Glomerular visceral epithelial cell (primary cell): ENCODE data around the gene NDOR1.
A peak's percentile ranks its signal among the peaks of the same experiment; 100 is the strongest.

ENCODE experiments used
- DNase-seq: peaks from one replicate; pipeline ENCODE4 v3.0.0-alpha.2; 2016; ENCODE audit errors: extremely low spot score

The NDOR1 gene

DNA sequence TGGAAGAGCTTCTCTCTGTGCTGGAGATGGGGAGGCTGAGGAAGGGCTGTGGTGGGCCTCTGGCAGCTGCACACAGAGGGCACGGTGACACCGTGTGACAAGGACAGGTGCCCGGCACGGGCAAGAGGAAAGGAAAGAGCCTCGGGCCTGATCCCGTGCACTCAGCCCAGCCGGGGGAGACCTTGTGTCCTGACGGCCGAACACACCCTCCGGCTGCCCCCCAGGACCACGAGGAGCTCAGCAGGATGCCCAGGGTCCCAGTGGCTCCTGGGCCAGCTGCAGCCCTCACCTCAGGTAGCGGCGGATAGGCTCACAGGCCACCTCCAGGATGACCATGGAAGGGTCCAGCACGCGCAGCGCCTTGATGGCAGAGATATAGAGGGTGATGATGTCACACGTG lies 22.7 kb upstream of the NDOR1 start:
- DNase-seq: no peak

DNA sequence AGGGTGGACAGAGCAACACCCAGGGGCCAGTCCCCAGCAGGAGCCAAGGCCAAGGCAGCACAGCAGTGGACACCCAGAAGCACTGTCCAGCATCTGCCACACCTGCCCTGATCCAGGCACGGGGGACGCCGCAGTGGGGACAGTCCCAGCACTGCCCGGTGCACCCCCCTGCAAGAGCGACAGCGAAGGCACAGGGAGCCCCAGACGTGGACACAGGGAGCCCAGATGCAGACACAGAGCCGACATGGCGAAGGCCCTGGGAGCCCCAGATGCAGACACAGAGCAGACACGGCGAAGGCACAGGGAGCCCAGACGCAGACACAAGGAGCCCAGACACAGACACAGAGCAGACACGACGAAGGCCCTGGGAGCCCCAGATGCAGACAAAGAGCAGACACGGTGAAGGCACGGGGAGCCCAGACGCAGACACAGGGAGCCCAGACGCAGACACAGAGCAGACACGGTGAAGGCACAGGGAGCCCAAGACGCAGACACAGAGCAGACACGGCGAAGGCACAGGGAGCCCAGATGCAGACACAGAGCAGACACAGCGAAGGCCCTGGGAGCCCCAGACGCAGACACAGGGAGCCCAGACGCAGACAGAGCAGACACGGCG lies 21.4 kb upstream of the NDOR1 start:
- no peak for DNase-seq

DNA sequence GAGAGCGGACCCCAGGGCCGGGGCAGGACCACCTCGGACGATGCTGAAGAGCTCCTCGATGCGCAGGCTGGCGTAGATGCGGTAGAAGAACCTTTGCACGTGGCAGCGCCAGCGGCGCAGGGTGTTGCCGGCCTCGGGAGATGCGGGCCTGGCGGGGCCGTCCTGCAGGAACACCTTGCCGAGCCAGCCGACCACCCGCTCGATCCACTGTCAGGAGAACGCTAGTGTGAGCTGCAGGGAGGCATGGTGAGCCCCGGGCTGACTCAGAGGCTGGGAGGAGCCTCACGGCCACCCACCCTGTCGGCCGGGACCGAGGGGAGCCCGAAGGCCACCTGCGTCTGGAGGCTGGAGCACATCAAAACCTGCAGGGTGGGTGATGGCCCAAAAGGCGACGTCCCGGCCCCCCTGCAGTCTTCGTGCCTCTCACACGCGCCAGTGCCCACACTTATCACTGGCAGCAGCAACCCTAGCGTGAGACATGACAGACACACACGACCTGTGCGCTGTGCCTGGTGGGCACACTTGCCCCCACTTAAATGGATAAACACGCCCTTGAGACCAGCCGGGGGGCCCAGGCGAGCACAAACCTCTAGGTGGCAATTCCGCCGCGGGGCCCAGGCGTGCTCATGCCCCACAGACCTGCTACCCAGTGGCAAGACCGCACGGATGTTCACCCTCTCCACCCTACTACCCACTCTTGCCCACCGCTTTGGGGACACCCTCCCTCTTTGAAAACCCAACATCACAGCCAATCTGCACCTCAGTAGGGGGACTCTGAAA lies 20.4 kb upstream of the NDOR1 start:
- no peak for DNase-seq

DNA sequence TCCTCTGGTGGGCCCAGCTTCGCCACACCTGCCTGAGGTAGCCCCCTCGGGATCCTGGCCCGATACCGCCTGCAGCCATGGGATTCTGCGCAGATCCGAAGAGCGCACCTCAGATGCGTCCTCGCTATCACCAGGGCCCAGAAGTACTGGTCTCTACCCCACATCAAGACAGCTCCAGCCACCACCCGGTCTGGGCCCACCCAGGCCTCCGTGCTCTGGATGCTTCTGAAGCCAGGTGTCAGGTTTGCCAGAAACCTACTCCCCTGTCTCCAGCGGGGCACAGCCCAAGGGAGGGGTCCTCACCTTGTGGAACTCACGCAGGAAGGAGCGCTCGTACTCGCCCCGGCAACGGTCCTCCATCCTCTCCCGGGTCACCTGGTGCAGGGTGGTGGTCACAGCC lies 19.6 kb upstream of the NDOR1 start:
- DNase-seq: no peak

DNA sequence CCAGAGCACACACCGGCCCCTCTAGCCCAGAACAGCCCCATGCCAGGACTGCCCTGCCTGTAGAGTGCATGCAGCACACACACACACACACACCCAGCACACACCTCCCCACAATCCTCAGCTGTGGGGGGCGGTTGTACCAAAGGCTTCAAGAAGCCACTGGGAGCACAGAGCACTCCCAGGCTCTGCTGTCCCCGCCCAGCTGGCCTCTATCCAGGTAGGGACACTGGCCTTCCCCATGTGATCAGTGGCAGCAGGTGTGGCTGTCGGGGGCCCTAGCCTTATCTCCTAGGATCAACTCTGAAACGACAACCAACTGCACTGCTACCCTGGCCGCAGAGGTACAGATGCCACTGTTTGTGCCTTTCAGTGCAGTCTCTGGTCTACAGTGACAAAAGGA lies 19.1 kb upstream of the NDOR1 start:
- DNase-seq: no peak

DNA sequence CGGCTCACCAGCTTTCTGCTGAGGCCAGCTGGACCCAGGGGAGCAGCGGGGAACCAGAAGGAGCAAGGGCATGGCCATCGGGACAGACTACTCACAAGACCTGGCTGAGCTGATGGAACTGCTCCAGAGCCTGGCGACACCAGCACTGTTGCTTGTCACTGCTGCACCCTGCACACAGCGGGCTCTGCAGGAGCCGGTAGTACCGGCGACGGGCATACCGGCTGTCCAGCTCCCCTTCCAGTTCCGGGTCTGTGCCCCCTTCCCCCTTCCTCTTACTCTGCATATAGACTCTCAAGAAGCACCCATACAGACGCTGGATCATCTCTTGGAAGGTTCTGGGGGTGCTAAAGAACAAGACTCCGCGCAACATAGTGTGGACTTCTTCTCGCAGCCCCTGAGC lies 18.1 kb upstream of the NDOR1 start:
- DNase-seq: no peak

DNA sequence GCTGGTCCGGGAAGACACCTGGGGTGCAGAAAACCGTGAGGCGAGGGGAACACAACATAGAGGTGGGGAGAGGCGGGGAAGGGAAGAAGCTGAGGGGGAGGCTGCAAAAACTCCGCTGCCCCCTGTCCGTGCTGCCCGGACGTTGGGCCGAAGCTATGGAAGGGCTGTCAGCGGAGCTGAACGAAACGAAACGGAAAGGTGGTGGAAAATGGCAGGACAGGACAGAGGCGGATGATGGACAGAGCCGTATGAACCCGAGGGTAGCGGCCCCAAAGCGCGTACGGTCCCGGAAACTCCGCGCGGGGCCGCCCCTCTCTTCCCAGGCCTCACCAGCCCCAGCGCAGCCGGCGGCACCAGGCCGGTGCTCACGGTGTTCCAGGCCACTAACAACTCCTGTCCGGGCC lies 17.4 kb upstream of the NDOR1 start:
- no peak for DNase-seq

DNA sequence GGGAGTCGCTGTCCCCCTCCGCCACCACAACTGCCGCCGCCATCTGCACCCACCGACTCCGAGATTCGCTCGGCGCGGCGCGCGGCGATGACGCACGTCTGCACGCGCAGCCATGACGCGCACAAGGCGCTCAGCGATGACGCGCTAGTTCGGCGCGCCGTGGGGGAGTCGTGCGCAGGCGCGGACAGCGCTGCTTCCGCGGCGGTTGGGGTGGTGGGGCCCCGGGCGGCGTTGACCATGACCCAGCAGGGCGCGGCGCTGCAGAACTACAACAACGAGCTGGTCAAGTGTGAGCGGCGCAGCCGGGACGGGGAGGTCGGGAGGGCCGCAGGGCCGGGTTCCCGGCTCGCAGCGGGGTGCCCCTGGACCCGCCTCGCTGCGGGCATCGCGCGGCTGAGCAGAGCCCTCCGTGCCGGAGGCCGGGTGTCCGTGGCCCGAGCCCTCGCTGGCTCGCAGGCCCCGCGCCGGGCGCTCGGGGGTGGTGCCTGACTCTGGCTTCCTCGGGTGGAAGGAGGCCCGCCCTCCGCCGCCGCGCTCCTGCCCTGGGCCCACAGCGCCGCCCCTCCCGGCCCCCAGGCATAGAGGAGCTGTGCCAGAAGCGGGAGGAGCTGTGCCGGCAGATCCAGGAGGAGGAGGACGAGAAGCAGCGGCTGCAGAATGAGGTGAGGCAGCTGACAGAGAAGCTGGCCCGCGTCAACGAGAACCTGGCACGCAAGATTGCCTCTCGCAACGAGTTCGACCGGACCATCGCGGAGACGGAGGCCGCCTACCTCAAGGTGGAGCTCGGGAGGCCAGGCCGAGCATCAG lies 16.8 kb upstream of the NDOR1 start, which contains the start of the genes ANAPC2 and SSNA1:
Gene ANAPC2 (minus strand): TSS at position 71 of the 807 bp plus-strand sequence. CDS start 28 bp downstream, at position 43.
Gene SSNA1 (plus strand): TSS at position 187 of the 807 bp plus-strand sequence. CDS start 51 bp downstream, at position 238.
- DNase-seq: peak; percentile 94

DNA sequence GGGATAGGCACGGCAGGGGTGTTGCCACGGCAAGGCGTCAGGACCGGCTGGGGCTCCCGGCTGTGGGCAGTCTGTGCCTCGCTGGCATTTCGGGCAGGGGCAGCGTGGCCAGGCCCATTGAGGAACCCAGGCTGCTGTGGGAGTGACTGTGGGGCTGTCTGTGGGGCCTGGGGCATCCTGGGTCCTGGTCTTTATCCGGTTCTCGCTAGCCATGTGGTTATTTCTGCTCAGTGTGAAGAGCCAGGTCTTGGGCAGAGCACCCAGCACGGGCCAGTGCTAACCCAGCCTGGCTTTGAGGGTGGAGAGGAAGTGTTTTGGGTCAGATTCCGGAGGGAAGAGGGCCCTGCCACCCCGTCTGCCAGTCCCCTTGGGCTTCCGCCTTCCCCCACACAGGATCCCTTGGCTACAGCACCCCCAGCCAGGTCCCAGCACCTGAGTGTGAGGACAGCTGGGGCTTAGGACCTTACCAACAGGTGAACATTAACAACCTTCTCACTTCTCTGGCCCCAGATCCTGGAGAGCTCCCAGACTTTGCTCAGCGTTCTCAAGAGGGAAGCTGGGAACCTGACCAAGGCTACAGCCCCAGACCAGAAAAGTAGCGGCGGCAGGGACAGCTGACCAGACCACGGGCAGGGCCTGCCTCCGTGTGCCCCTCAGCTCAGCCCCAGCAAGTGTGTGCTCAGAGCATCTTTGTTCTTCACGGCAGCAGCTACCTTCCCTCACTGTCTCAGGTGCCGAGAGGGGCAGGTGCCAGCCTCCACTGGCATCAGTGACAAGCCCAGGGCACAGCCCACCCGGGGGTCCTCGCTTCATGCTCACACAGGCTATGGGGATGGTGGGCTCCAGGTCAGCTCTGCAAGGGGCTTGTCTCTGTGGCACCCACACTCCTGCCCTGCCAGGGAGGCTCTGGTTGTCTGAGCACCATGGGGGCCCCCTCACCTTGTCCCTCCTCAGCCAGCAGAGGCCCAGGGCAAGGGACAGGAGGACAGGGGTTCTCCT lies 15.9 kb upstream of the NDOR1 start:
- DNase-seq: no peak

DNA sequence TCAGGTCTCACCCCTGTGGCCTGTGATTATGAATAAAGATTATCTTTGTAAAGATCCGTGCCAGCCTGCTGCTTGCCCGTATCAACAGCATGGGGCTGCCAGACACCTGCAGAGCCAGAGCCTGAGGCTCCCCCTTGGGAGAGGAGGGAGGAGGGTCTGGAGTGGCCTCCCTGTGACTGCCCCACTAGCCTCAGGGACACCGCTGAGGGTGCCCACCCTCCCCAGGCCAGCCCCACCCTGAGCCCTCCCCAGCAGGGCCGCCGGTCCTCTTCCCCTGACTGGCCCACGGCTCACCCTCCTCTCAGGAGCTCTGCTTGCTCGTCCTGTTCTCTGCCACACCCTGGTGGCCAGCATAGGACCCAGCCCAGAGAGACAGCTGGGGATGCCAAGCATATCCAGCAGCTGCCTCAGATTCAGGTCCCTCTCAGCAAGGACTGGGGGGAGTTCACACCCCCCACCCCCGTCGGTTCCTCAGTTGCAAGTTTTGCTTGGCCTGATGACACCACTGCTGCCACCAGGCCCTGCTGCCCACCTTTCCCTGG lies 15.1 kb upstream of the NDOR1 start:
- no peak for DNase-seq

DNA sequence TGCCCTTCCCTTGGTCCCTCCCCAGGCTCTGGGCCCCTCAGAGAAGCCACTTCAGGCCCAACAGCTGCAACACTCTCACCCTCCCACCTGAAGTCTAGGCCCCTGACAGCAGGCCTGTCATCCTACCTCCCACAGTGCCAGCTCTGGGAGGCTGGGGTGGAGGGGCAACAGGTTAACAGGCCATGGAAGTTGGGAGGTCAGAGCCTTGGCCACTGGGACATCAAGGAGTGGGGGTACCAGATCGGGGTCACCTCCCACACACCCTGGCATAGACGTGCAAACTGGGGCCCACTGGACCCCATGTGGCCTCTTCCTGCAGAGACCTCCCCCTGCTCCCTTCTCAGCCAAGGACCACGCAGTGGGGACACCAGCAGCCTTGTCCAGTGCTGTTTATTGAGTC lies 14.3 kb upstream of the NDOR1 start:
- DNase-seq: no peak

DNA sequence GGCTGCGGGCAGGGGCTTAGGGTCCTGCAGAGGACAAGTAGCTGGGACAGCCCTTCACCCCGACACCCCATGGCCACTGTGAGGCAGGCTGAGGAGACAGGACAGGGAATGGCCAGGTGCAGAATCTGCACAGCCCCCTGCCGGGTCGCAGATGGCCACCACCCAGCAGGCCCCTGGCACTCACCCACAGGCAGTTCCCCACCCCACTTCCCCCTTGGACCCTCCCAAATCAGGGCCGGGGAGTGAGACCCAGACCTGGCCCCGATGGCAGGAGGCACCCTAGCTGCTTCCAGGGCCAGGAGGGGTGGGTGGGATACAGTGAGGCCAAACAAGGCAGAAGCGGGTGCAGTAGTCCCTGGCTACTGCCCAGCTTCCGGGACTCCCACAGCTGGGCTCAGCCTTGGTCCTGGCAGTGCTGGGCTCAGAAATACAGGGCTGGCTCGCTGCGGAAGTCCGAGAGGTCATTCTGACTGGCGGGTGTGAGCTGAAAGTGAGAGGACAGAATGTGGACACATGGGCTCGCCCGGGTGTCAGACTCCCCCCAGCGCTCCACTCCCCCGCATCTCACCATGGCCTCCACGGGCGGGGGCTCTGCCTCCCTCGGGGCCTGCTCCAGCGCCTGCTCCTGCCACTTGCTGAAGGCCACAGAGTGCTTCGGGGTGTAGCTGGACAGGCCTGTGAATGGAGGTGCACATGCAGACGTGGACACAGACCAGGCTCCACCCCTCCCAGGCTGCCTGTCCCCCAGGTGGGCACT lies 13.6 kb upstream of the NDOR1 start:
- no peak for DNase-seq

DNA sequence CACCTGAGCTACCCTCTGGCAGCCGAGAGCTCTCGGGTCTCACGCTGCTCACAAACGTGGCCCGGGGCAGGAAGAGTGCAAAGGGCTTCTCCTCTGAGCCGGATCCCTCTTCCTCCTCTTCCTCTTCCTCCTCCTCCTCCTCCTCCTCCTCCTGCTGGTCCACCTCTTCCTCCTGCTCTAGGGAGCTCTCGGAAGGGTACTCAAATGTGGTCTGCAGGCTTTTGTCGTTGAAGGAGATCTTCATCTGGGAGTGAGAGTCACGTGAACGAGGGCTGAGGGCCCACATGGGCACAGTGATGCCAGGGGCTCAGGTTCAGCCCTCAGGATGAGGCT lies 13.1 kb upstream of the NDOR1 start:
- DNase-seq: no peak

DNA sequence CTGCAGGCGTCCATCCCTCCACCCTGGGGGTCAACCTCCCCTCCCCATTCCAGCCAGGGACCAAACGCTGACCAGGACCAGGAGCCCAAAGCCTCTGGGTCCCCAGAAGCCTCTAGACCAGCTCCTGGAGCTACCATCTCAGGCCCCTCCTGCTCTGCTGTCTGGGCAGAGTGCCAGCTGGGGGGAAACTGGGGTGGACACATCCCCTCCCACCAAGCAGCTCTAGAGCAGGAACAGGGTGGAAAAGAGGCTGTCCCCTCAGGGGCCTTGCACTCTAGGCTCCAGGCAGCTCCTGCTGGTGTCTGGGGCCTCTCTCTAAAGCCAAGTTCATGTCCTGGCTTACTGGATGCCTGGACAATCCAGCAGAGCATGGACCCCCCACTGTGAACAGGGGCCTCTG lies 12.6 kb upstream of the NDOR1 start:
- no peak for DNase-seq

DNA sequence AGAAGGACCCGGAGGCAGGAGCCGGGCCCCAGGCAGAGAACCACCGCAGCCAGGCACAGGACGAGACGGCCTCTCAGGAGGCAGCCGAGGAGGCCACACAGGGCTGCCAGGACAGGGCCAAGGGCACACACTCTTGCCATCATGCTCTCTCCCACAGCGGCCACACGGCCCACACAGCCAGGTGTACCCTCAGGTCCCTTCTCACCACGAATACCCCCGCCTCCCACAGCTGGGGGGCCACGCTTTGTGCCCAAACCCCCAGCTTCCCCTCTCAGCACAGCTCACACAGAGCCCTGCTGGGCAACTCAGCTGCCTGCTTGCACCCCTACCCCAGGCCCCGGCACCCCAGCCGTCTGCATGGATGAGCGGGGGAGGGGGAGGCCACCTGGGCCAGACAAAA lies 11.7 kb upstream of the NDOR1 start:
- DNase-seq: no peak

DNA sequence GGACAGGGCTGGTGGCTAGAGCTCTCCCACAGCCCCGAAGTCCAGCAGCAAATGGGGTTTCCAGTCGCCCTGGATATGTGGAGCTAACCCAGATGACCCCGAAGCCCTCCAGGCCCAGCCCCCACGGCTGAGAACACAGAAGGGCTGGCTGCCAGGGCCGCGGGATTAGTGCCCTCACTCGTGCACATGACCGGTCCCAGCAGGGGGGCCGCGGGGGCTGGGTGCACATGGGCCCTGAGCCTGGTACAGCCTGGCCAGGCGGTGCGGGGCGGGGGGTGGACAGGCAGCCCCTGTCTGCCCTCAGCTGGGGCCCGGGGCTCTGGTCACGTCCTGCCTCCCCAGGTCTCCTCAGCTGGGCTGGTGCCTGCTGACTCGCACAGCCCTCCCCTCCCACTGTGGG lies 11.1 kb upstream of the NDOR1 start:
- peak; percentile 33 for DNase-seq

DNA sequence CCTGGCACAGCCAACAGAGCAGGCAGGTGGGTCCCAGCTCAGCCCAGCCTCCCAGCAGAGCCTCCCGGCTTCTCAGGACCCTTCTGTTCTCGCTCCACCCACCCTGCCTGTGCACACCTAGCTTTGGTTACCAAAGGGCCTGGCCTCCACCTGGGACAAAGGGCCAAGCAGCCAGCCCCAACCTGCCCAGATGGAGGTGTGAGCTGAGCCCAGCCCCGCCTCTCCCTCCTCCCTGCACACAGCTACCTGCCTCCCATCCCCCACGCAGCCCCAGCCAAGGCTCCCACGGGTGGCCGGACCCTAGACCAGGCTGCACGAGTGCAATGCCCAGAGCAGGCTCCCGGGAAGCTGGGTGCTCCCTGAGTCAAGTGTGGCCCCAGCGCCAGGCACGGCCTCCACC lies 10.6 kb upstream of the NDOR1 start:
- DNase-seq: no peak

DNA sequence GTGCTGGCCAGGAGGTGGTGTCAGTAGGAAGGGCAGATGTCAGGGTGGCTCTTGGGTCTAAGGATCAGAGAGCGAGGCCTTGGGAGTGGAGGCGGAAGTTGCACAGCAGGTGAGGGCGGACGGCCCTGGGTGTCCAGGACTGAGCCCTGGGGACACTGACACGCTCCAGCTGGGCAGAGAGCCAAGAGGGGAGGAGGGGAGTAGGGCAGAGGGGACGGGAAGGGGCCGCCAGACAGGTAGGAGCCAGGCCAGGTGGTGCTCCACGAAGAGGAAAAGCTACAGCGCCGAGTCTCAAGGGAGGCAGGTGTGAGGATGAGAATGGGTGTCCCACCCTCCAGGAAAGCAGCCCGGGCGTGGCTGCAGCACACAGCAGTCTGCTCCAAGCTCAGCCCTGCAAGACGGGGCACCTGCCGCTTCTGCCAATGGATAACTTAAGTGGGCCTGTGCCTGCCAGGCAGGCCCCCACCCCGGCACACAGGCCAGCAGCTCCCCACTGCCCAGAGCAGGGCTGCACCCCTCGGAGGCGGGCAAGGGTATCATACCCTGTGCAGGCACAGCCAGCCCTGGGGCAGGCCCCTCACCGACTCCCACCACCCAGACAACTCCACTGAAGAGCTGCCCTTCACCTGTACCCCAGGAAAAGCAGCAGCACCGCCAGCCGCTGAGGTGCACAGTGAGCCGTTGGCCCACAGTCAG lies 9.8 kb upstream of the NDOR1 start:
- DNase-seq: no peak

DNA sequence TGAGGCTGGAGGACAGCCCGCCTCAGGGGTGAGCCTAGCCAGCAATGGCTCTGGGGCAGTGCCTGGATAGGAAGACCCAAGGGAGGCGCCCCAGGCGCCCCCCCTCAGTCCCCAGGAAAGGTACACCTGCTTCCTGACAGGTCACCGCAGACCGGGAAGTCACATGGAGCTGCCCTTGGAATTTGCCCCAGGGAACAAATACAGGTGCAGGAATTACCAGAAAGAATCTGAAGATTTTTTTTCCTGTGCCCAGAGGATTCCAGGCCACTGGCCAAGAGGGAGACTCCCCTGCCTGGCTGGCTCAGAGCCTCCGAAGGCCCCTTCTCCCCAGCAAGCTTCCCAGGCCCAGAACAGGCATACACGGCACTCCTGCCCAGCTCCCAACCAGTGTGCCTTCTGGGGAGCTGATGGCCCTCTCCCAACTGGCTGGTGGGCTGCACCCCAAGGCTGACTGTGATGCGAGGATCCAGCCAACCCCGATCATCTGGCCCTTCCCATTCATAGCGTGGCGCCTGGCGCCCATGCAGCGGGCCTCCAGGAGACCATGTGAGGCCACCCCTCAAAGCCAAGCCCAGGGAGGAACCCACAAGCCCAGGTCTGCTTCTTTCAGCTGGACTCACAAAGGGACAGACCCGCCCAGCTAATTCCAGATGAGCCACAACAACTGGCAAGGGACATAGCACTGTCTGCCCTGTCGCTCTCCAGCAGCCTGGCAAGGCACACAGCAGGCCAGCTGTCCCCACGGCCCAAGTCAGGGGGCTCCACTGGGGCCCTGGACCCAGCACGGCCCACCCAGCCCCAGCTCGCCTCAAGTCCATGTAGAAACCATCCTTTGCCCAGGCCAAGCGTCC lies 7.2 kb upstream of the NDOR1 start:
- no peak for DNase-seq
